IPS-11a (cell line): ENCODE data around the gene ATXN1.

Experiments
- H3K4me3 ChIP-seq: one replicate; pipeline ENCODE4 v1.5.1; 2013; ENCODE audit warnings: low read depth, low read length, control low read depth

The ATXN1 gene

DNA sequence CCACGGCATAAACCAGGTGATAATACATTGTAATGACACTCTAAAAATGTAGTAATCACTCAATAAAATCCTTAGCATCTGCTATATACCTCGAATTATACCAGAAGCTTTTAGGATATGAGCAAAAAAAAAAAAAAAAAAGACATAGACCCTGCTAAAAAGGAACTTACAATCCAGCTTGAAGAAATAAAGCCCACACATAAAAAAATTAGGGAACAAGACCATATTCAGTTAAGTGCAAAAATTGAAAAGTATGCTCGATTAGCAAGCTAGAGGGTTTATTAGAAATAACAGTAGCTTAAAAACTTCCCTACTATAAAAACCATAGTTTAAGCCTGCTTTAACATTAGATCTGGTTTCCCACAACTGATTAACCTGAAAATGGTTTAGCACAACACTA is 387.2 kb downstream of the ATXN1 start:
- H3K4me3 ChIP-seq, result no peak overlapping the region

- no peak overlapping the region for H3K4me3 ChIP-seq
Measured at GRCh38 chr6:16372029-16372776, 389.1 kb downstream of the ATXN1 start.

GRCh38 chr6:16371401-16371800 is 389.9 kb downstream of the ATXN1 start:
- H3K4me3 ChIP-seq, result no peak overlapping the region

DNA sequence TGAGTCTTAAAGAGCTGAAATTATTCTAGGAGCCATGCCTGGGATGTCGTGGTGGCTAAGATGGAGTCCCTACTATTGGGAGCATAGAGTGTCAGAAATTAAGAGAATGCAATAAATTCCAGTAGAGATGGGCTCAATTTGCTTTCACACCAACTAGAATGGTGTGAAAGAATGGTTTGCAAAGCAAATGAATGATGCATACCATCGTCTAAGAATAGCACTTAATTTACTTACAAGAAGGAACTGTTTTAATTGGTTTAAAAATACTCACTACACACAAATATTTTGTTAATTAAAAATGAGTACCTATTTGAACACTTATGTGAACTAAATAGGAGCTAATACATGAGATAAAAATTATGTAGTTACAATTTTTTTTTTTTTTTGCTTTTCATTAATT is 390.3 kb downstream of the ATXN1 start:
- H3K4me3 ChIP-seq, result no peak overlapping the region

GRCh38 chr6:16369989-16370388 is 391.3 kb downstream of the ATXN1 start:
- no peak overlapping the region for H3K4me3 ChIP-seq

DNA sequence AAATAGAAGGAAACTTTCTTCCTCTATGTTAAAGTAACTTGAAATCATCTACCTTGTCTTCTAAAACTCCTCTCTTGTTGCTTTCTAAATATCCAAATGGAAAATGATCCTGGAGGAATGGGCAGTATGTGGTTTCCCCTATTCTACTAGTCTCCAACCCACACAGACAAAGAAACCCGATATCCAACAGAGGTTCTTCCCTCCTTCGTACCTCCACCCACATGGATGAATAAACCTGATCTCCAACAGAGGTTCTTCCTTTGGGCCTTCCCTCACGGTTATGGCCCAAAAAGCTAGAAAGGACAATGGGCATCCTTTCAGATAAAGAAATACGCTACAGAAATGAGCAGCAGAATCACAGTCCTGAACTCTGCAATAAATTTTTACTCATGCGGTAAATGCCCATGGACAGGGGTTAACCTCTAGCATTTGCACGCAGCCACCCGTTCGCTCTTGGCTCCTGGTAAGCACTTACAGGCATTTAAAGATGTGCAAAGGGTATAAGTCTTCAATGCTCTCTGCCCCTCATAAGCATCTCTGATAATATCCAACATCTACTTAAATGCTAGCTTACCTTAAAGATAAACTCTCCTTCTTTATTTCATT is 392.0 kb downstream of the ATXN1 start:
- H3K4me3 ChIP-seq, result no peak overlapping the region

- no peak overlapping the region for H3K4me3 ChIP-seq
Measured at GRCh38 chr6:16367571-16367970, 393.7 kb downstream of the ATXN1 start.

DNA sequence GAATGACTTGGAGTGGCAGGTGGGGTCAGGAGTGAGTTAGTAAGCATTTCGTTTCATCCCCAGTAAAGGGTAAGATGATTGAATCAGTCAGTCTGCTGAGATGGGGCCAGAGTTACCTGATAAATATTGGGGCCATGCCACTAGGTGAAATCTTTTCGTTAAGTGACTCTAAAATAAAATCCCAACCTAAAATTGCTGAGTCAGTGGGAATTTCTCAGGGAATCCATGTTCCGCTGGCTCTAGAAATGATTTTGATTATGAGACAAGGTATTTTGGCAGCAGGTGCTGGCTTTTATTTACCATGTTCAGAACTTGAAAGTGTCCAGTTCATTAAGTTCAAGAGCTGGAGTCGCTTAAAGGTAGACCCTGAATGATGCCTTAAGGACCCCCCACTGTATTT is 397.5 kb downstream of the ATXN1 start:
- H3K4me3 ChIP-seq, result no peak overlapping the region

DNA sequence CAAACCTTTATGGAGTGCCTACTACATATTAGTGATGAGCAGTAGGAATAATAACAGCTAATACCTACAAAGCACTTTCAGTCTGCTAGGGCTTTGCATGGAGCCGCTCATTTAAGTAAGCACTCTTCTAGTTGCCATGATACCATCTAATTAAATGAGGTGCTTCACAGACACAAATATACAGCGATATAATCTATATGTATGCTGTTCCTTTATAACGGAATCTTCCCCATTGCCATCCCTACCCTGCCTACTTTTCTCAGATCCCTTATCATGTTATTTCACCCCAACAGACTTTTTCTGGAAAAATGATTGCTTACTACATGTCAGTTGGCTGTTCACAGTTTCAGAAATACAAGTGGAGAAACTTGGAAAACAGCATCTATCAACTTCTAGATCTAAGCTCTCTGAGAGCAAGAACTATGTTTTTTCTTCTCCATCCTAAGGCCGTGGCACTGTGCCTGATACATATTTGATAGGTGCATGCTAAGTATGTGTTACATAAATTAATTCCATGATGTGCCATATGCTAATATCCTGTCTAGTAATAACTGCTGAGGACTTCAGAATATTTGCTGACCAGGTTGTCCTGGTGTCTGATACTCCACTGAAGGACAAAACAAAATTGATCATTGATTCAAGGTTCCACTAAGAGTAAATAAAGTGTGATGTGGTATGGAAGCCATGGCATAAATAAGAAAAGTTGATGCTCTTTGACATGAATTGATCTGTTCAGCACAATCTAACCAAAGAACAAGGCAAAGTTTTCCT is 398.3 kb downstream of the ATXN1 start:
- H3K4me3 ChIP-seq, result no peak overlapping the region

GRCh38 chr6:16362296-16362695 is 399.0 kb downstream of the ATXN1 start:
- H3K4me3 ChIP-seq, result no peak overlapping the region

GRCh38 chr6:16361861-16362260 is 399.4 kb downstream of the ATXN1 start:
- no peak overlapping the region for H3K4me3 ChIP-seq

DNA sequence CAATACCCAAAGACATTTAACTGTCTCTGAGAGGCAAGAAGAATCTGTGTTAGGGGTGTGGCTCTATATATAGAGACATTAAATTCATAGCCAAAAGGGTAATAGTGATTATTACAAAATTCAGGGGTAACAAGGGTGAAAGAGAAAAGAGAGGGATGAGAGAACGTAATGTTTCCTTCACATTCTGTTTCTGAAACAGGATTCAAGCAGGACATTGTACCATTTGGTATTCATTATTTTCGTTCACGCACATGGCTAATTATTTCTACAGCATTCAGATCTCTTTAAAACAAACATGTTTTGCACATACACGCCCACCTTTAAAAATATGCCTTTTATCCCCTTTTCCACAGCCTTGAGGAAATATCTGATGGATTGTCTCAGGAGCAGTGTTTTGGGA is 400.1 kb downstream of the ATXN1 start:
- no peak overlapping the region for H3K4me3 ChIP-seq

- H3K4me3 ChIP-seq, result no peak overlapping the region
Measured at GRCh38 chr6:16360365-16360764, 400.9 kb downstream of the ATXN1 start.

GRCh38 chr6:16359563-16359962 is 401.7 kb downstream of the ATXN1 start:
- no peak overlapping the region for H3K4me3 ChIP-seq

- H3K4me3 ChIP-seq, result no peak overlapping the region
Measured at GRCh38 chr6:16358531-16359138, 402.6 kb downstream of the ATXN1 start.

DNA sequence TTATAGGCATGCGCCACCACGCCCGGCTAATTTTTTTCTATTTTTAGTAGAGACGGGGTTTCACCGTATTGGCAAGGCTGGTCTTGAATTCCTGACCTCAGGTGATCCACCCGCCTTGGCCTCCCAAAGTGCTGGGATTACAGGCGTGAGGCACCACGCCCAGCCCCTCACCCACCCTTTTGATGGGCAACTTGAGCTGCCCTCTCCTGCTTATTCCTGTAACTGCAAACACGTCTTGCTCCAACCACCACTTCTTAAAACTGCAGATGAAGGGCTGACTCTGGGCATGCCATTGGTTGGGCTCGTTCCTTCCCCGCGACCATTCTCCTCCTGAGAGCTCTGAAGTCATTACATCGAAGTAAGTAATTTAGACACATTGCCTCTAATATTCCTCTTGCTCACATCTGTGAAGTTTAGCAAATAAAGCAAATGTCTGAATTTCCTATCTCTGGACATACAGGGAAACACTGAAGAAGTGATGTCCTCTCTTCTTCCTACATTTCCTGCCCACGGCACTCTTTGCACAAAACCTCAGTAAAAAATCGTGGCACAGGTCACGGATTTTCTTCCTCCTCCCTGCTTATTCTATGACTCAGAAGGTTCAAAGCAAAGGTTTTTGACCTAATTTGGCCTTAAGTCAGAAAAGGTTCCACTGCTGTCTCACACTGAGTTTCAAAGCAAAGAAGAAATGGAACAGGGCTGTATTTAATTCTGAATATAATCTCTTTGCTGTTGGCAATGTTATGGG is 405.4 kb downstream of the ATXN1 start:
- H3K4me3 ChIP-seq, result no peak overlapping the region

DNA sequence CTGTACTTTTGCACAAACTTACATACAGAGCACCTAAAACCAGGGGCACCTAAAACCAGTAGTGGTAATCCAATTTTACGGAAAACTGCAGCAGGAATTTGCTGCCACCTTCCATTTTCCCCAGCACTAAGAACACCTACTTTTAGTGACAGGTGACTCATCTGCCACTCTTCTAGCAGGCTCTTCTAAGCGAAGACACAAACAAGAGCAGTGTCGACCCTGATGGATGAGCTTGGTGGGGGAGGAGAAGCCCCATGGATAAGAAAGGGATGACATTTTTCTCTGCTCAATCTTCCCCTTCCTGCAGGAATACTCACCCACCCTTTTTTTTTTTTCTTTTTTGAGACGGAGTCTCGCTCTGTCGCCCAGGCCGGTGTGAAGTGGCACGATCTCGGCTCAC is 406.0 kb downstream of the ATXN1 start:
- H3K4me3 ChIP-seq, result no peak overlapping the region

GRCh38 chr6:16354692-16355091 is 406.6 kb downstream of the ATXN1 start:
- no peak overlapping the region for H3K4me3 ChIP-seq

DNA sequence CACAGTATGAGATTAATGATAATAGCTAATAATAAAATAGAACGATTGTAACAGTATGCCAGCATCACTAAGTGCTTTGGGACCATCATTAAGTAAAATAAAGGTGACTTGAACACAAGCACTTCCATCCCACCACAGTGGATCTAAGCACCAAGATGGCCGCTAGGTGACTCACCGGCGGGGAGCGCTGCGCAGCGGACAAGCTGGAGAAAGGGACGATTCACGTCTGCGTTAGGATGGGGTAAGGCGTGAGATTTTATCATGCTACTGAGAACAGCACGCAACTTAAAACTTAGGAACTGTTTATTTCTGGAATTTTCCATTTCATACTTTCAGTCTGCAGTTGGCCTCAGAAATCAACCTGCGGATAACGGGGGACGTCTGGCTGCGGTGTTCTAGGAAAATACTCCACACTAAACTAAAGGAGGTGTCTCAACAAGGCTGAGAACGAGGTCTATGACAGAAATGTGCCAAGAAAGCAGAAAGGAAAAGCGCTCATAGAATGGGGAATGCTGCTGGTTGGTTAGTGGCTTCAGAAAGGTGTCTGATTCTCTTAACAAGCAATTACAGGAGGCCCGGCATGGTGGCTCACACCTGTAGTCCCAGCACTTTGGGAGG is 408.3 kb downstream of the ATXN1 start:
- H3K4me3 ChIP-seq, result no peak overlapping the region

DNA sequence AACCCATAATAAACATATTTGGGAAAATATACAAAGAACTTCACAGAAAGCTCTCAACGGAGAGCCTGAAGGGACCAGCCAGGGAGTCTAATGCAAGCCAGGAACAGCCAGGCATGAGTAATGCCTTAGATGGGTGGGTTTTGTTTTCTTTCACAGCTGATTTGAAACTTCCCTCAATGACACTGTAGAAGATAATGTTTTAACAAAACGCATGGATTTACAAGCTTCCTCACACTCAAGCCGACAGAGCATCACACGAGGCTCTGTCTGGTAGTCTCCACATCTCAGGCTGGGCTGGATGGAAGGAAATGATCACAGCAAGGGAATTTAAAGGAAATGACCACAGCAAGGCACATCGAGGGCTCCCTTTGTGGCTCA is 409.0 kb downstream of the ATXN1 start:
- no peak overlapping the region for H3K4me3 ChIP-seq

DNA sequence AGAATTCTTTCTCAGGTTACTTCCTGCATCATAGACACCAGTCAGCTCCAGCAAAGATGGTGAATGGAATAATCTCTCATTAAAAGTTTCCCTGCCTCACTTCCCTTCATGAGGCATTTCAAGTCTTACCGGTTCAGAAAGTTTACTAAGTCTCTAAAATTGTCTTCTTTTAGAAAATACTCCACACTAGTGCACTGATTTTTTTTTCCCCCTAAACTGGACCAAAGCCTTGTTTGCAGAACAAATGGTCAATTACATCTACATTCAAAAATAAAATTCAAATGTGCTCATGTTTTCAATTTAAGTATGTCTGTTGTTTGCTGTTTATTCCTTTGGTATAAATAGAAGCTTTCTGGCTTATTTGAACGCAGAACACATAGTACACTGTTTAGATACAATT is 411.7 kb downstream of the ATXN1 start:
- H3K4me3 ChIP-seq, result no peak overlapping the region
